HCT116 (cell line): Measurements from ENCODE around the gene TRIM69. TPM values are rescaled to one million over a fixed set of nuclear protein-coding genes. Genes with fewer than 3 reads are reported as not detected.

Experiments used
- ATF3 ChIP-seq: IDR thresholded peaks from 2 replicates; pipeline ENCODE4 v1.6.1; 2012
- CEBPB ChIP-seq: IDR thresholded peaks from 2 replicates; pipeline ENCODE4 v1.6.1; 2012; ENCODE audit warnings: low read depth
- EGR1 ChIP-seq: IDR thresholded peaks from 2 replicates; pipeline ENCODE4 v1.6.1; 2012; ENCODE audit warnings: low read depth
- EZH2phosphoT487 ChIP-seq: fragments of 200-600 bp; IDR thresholded peaks from 2 replicates; pipeline ENCODE4 v1.6.1; 2018; ENCODE audit warnings: antibody characterized with exemption, borderline replicate concordance
- JUND ChIP-seq: IDR thresholded peaks from 2 replicates; pipeline ENCODE4 v1.6.1; 2012
- MAX ChIP-seq: IDR thresholded peaks from 2 replicates; pipeline ENCODE4 v1.6.1; 2012
- POLR2A ChIP-seq: IDR thresholded peaks from 2 replicates; pipeline ENCODE4 v1.7.0; 2011; ENCODE audit warnings: borderline replicate concordance; ENCODE audit not compliant: insufficient read depth, insufficient read length; ENCODE audit errors: extremely low read depth
- SP1 ChIP-seq: IDR thresholded peaks from 2 replicates; pipeline ENCODE4 v1.6.1; 2012; ENCODE audit warnings: low read depth
- SRF ChIP-seq: IDR thresholded peaks from 2 replicates; pipeline ENCODE4 v1.6.1; 2012; ENCODE audit warnings: low read depth
- YY1 ChIP-seq: IDR thresholded peaks from 2 replicates; pipeline ENCODE4 v1.6.1; 2011; ENCODE audit warnings: low read length, low read depth, moderate library complexity, mild to moderate bottlenecking; ENCODE audit not compliant: insufficient replicate concordance; ENCODE audit errors: extremely low read depth
- ZBTB33 ChIP-seq: IDR thresholded peaks from 2 replicates; pipeline ENCODE4 v1.6.1; 2011; ENCODE audit warnings: mild to moderate bottlenecking, low read length, moderate library complexity; ENCODE audit not compliant: insufficient replicate concordance; ENCODE audit errors: extremely low read depth
- ZFX ChIP-seq: fragments of 450-650 bp; IDR thresholded peaks from 2 replicates; pipeline ENCODE4 v1.6.1; 2017
- total RNA-seq: library from RNA; stranded (reverse); gene quantifications from one replicate; pipeline ENCODE4 v1.2.1, GENCODE V29; 2021; ENCODE audit not compliant: unreplicated experiment

TRIM69 gene
- total RNA-seq, 1 experiment from 2014 or later: 13.0 TPM

GRCh38 chr15:44728576-44729407 is 7.5 kb upstream of the TRIM69 start (continued):
- peak; percentile 32; the same call in 1 of the 2 replicates for TF ChIP-seq MAX
- peak; percentile 40 for TF ChIP-seq YY1
- TF ChIP-seq ATF3: no peak
- TF ChIP-seq SRF: no peak
- no peak for TF ChIP-seq ZBTB33
- peak; percentile 24 for TF ChIP-seq JUND
- TF ChIP-seq EZH2phosphoT487: no peak
- TF ChIP-seq CEBPB: 0 out of 2 replicates have a peak, but pooled peaks have one; percentile 14
- peak; percentile 41; the same call in 1 of the 2 replicates for TF ChIP-seq ZFX
- no peak; the same call in 1 of the 2 replicates for TF ChIP-seq EGR1
- TF ChIP-seq SP1: peak; percentile 53
- peak; percentile 73 for TF ChIP-seq POLR2A
- TF ChIP-seq, all 23 proteins: peak for 12
